IPS-18a (cell line): ENCODE results near the gene DEAF1.

Experiments
- H3K27ac ChIP-seq: one replicate; pipeline ENCODE4 v1.5.1; 2013; ENCODE audit warnings: low read length
- H3K27me3 ChIP-seq: one replicate; pipeline ENCODE4 v1.6.1; 2013; ENCODE audit warnings: mild to moderate bottlenecking, low read length; ENCODE audit not compliant: control insufficient read depth, insufficient read depth
- H3K36me3 ChIP-seq: one replicate; pipeline ENCODE4 v1.6.1; 2013; ENCODE audit warnings: low read depth, low read length; ENCODE audit not compliant: control insufficient read depth
- H3K4me1 ChIP-seq: one replicate; pipeline ENCODE4 v1.6.1; 2013; ENCODE audit warnings: low read depth, low read length; ENCODE audit not compliant: control insufficient read depth
- H3K4me3 ChIP-seq: one replicate; pipeline ENCODE4 v1.5.1; 2013; ENCODE audit warnings: low read length
- H3K9ac ChIP-seq: one replicate; pipeline ENCODE4 v1.6.1; 2013; ENCODE audit warnings: mild to moderate bottlenecking, low read length, moderate library complexity
- H3K9me3 ChIP-seq: one replicate; pipeline ENCODE4 v1.6.1; 2013; ENCODE audit warnings: low read depth, low read length; ENCODE audit not compliant: control insufficient read depth

The DEAF1 gene

DNA sequence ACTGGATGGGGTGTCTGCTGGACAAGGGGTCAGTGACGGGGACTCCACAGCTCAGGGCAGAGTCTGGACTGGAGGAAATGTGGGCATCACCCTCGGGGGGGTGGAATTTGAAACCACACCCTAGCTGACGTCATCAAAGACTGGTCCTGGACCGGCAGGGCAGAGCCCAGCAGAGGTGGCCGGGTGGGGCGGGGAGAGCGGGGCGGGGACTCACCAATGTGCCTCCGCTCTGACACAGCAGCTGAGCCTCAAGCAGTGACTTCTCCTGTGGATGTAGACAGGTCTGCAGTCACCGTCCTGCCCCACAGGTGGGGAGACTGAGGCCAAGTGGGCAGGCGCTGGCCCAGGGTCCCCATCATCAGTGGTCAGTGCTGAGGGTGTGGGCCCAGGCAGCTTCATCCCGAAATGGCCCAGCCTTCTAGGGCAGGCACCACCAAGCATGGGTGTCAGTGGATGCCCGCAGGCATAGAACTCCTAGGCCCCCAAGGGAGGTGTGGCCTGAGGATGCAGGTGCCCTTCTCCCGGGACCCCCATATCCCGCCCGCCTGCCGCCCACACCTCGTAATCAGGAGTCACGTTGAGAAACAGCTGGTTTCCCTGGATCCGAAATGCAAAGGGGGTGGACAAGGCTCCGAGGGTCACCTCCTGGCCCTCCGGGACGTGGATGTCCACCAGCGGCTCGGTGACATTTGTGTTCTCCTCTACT, 70.9 kb downstream of the DEAF1 start:
- Histone ChIP-seq H3K4me3 (no peak overlapping the region), H3K27me3 (peaks cover 35% of the 10 kb centered on the region), H3K36me3 (no peaks in the 10 kb centered on the region), H3K9me3 (no peaks in the 10 kb centered on the region), H3K9ac (no peak overlapping the region), H3K4me1 (no peaks in the 10 kb centered on the region), H3K27ac (no peak overlapping the region)

DNA sequence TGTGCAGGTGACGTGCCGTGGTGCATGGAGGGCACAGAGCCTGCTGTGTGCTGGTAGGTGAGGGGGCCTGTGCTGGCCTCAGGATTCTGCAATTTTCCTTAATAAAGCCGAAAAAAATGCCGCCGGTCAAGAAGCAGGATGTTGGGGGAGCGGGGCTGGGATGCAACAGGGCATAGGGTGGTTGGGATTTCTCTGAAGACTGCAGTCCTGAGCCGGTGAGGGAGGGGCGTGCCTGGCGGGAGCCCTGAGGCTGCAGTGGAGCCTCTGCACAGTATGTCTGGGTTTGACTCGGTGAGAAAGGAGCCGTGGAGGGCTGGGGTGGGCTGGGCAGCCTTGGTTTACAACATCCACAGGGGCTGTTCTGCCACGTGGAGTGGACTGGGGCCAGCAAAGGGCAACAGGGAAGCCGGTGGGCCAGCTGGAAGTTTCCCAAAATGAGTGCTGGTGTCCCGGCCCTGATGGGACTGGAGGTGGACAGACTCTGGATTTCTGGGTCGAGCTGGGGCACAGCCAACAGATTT, 71.6 kb downstream of the DEAF1 start:
- no peak overlapping the region for H3K27ac ChIP-seq
- H3K9me3 ChIP-seq, result no peaks in the 10 kb centered on the region
- no peak overlapping the region for H3K4me3 ChIP-seq
- peaks cover 27% of the 10 kb centered on the region for H3K27me3 ChIP-seq
- H3K4me1 ChIP-seq, result no peaks in the 10 kb centered on the region
- no peaks in the 10 kb centered on the region for H3K36me3 ChIP-seq
- H3K9ac ChIP-seq, result no peak overlapping the region

DNA sequence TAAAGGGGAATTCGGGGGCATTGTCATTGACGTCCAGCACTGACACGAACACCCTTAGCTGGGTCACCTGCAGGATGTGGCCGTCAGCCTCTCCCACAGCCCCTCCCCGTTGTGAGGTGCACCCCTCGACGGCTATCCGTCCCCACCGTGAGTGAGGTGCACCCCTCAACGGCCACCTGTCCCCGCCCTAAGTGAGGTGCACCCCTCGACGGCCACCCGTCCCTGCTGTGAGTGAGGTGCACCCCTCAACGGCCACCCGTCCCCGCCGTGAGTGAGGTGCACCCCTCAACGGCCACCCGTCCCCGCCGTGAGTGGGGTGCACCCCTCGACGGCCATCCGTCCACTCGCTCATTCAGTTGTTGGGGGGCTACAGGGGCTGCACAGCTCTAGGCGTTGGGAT, 73.2 kb downstream of the DEAF1 start:
- no peak overlapping the region for H3K9ac ChIP-seq
- no peak overlapping the region for H3K4me3 ChIP-seq
- H3K36me3 ChIP-seq, result no peaks in the 10 kb centered on the region
- no peaks in the 10 kb centered on the region for H3K4me1 ChIP-seq
- H3K27ac ChIP-seq, result no peak overlapping the region
- peaks cover 16% of the 10 kb centered on the region for H3K27me3 ChIP-seq
- no peaks in the 10 kb centered on the region for H3K9me3 ChIP-seq

DNA sequence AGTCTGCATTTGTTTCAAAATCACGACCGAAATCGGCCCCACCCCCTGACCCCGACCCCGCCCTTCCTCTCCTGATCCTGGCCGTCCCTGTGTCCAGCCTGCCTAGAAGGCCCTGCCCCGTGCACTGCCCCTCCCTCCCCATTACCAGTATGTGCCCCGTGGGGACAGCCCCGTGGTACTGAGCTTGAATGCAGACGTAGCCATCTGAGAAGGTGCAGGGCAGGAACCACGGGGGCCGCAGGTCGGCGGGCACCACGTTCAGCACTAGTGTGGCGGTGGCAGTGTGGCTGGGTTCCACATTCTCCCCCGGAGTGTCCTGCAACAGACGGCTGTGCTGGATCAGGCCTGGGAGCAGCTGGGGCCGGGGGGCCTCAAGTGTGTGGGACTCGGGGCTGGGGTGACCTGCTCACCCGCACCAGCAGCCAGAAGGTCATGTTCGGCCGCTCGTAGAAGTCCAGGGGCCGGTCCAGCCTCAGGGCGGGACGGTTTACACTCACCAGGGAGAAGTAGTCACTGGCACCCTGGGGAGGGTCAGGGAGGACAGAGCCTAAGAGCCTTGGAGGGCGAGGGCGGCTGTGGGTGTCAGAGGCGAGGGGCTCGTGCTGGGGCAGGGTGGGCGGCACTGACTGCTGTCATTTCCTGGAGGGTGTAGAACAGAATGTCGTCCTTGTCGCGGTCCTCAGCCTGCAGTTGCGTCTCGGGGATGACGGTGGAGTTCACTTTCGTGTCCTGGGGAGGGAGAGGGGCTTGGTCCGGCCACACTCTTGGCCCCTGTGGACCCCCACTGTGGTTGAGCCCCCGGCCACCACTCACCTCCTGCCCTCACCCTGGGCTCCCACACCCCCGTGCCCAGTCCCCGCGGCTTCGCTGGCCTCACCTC, 73.8 kb downstream of the DEAF1 start:
- Histone ChIP-seq H3K36me3 (no peaks in the 10 kb centered on the region), H3K9ac (no peak overlapping the region), H3K27me3 (peaks cover 10% of the 10 kb centered on the region), H3K4me1 (no peaks in the 10 kb centered on the region), H3K9me3 (no peaks in the 10 kb centered on the region), H3K4me3 (no peak overlapping the region), H3K27ac (no peak overlapping the region)

DNA sequence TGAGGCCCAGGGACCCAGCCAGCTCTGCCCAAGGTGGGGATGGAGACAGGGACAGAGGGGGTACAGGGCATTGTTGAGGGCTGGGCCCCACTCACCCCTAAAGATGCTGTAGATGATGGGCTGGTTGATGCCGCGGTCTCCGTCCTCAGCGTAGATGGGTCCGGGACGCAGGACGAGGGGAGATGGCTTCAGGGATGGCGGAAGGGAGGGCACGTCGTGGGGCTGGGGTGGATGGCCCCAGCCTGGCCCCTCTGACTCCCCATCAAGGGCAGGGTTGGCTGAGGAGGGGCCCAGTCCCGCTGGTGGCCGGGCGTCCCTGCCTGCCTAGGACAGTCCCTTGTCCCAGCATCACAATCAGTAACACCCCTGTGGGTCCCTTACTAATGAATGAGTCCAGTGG, 74.8 kb downstream of the DEAF1 start:
- no peak overlapping the region for H3K4me3 ChIP-seq
- H3K4me1 ChIP-seq, result no peaks in the 10 kb centered on the region
- H3K36me3 ChIP-seq, result no peaks in the 10 kb centered on the region
- peaks cover under 1% of the 10 kb centered on the region for H3K27me3 ChIP-seq
- H3K9ac ChIP-seq, result no peak overlapping the region
- no peak overlapping the region for H3K27ac ChIP-seq
- H3K9me3 ChIP-seq, result no peaks in the 10 kb centered on the region

DNA sequence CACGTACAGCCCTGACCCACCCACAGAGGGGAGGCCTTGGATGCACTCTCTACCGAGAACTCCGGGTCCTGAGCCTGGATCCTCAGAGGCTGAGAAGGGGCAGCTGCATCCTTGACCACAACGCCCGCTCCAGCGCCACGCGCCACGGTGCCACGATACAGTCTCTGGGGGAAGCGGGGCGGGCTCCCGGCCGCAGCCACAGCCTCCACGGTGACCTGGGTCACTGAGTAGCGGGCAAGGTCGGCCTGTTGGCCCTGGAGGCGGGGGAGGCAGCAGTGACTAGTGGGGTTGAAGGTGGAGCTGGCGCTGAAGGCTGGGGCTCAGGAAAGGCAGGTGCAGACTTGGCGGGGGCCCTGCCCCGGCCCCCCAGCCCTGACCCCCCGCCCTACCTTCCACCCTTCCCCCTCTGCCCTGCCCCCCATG, 75.4 kb downstream of the DEAF1 start:
- no peak overlapping the region for H3K9ac ChIP-seq
- H3K4me1 ChIP-seq, result no peaks in the 10 kb centered on the region

DNA sequence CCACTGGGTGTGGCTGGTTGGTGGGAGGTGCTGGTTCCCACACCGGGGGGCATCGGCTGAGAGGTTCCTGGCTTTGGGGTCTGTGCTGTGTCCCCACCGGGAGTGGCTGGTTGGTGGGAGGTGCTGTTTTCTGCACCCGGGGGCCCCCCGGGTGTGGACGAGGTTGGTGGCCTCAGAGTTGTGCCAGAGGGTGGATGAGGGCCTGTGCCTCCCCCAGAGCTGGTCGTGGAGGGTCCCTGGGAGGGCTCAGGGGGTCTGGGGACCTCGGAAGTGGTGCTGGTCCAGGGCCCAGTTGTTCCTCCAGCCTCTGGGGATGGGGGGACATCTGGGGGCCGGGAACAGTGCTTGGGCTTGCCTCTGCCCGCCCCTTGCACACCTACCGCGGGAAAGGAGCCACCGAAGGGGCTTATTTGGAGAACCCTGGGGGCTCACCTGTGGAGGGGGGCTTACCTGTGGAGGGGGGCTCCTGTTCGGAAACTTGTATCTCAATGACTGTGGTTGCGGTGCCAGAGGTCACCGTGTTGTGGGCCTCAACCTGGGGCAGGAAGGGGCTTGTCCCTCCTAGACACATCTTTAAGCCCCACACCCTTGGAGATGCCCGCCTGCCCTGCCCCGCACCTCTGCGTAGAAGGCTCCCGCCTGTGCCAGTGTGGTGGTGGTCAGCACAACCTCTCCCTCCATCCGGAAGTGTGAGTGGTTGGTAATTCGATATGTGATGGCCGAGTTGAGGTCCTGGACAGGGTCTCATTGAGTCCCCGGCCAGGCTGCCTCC, 76.0 kb downstream of the DEAF1 start:
- H3K4me3 ChIP-seq, result no peak overlapping the region
- no peak overlapping the region for H3K9ac ChIP-seq
- H3K36me3 ChIP-seq, result no peaks in the 10 kb centered on the region
- H3K27me3 ChIP-seq, result no peaks in the 10 kb centered on the region
- H3K9me3 ChIP-seq, result no peaks in the 10 kb centered on the region
- no peak overlapping the region for H3K27ac ChIP-seq
- H3K4me1 ChIP-seq, result no peaks in the 10 kb centered on the region

More for the DNA sequence above, 75.4 kb downstream of the DEAF1 start:
- H3K27me3 ChIP-seq, result no peaks in the 10 kb centered on the region
- H3K4me3 ChIP-seq, result no peak overlapping the region
- no peaks in the 10 kb centered on the region for H3K9me3 ChIP-seq
- no peak overlapping the region for H3K27ac ChIP-seq
- no peaks in the 10 kb centered on the region for H3K36me3 ChIP-seq

DNA sequence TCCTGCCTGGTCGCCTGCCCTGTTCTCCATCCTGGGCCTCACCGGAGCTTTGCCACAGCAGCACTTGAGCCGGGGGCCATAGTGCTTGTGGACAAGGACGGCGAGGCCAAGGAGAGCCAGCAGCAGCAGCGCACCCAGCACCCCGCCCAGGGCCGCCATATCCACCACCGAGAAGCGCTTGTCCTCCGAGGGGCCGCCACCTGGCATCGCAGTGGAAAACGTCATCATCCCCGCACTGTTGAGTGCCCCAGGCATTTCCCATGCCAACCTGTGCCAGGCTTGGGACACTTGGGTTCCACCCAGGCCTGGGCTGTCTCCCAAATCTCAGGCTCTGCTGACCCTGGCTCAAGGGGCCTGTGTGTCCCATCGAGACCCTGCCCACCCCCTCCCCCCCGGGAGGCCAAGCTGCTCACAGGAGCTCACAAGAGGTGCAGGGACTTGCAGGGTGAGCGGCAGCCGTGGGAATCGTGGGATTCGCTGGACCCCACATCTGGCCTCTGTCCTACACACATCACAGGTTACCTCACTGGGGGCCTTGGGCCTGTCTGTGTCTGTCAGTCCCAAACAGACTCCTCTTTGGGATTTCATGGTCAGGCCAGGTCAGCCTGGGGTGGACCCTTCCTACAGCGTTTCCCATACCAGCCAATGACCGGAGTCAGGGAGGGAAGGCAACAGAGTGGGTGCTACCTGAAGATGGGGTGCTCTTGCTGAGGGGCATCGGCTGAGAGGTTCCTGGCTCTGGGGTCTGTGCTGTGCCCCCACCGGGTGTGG, 76.9 kb downstream of the DEAF1 start:
- H3K27me3 ChIP-seq, result no peaks in the 10 kb centered on the region
- peaks cover under 1% of the 10 kb centered on the region for H3K36me3 ChIP-seq
- no peak overlapping the region for H3K4me3 ChIP-seq
- no peak overlapping the region for H3K27ac ChIP-seq
- no peak overlapping the region for H3K9ac ChIP-seq
- no peaks in the 10 kb centered on the region for H3K4me1 ChIP-seq
- no peaks in the 10 kb centered on the region for H3K9me3 ChIP-seq

DNA sequence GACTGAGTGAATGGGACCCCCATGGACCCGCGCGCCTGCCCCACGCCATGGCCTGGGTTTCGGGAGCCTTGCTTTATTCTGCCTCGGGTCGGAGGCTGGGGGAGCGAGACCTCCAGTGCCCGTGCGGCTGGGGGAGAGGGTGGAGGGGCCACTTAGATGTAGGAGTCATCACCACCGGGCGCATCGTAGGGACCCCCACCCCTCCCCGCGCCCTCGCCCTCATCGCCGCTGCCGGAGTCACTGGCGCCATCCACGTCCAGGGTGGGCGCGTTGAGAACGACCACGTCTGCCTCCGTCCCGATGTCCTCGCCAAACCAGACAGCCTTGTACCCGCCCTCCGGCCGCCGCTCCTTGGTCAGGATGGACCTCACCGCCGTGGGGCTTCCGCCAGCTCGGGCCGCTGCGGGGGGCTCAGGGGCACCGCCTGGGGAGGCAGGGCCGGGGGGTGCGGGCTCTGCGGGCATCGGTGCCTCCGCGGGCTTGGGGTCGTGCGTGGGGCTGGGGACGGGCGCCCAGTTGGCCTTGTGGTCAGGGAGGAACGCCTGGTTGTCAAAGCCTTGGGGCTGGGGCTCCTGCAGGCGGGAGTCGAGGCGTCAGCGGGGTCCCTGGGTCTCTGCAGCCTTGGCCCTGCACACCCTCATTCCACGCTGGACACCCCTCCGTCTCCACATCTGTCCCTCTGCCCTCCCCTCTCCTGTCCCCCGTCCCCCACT, 77.7 kb downstream of the DEAF1 start:
- H3K9me3 ChIP-seq, result no peaks in the 10 kb centered on the region

DNA sequence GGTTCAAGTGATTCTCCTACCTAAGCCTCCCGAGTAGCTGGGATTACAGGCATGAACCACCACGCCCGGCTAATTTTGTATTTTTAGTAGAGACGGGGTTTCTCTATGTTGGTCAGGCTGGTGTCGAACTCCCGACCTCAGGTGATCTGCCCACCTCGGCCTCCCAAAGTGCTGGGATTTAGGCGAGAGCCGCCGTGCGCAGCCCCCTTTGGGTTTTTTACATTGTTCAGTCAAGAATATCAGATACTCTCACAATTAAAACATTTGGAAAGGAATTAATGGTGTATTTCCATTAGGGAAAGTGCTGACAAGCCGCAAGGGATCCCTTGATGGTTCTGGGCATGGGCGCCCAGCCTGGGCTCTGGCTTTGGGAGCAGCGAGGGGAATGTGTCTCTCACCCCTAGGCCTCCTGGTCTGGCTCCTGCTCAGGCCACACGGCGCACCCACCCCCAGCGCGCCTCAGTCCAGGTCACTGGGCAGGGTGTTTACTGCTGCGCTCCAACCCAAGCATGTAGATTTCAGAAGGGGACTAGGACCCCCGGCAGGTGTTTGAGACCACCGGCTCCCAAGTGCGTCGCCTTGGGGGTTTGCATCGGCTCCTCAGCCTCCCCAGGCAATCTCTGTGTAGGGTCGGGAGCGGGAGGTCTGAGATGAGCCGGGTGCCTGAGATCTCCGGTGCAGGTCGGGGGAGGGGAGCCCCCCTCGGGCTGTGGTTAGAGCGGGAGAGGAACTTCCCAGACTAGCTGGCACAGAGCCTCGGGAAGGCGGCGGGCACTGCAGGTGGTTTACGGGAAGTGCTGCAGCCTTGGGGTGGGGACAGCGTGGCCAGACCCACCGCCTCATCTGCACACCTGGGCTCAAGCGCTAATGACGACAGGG, 78.5 kb downstream of the DEAF1 start:
- H3K9ac ChIP-seq, result no peak overlapping the region
- no peaks in the 10 kb centered on the region for H3K4me1 ChIP-seq
- peak overlapping the region; percentile 72 for H3K4me3 ChIP-seq
- H3K9me3 ChIP-seq, result no peaks in the 10 kb centered on the region
- H3K36me3 ChIP-seq, result peaks cover 4% of the 10 kb centered on the region
- H3K27me3 ChIP-seq, result no peaks in the 10 kb centered on the region
- H3K27ac ChIP-seq, result no peak overlapping the region

More for the DNA sequence above, 77.7 kb downstream of the DEAF1 start:
- H3K27ac ChIP-seq, result no peak overlapping the region
- no peak overlapping the region for H3K4me3 ChIP-seq
- H3K4me1 ChIP-seq, result no peaks in the 10 kb centered on the region
- no peaks in the 10 kb centered on the region for H3K27me3 ChIP-seq
- H3K36me3 ChIP-seq, result peaks cover 4% of the 10 kb centered on the region
- H3K9ac ChIP-seq, result no peak overlapping the region
